HG02840 (cell line): Measurements from ENCODE around the gene BET1L.
"Not testable (repeated sequence)": the region's sequence is repeated elsewhere in the genome, so short reads cannot be mapped to it uniquely, and the experiment has no call there.

ENCODE experiments used
- ATAC-seq: cut with Tn5 transposase; IDR thresholded peaks from one replicate; pipeline ENCODE4 v1.9.1; 2021; ENCODE audit warnings: mild to moderate bottlenecking, moderate library complexity, moderate number of reproducible peaks; ENCODE audit not compliant: unreplicated experiment, low FRiP score

Gene BET1L

DNA sequence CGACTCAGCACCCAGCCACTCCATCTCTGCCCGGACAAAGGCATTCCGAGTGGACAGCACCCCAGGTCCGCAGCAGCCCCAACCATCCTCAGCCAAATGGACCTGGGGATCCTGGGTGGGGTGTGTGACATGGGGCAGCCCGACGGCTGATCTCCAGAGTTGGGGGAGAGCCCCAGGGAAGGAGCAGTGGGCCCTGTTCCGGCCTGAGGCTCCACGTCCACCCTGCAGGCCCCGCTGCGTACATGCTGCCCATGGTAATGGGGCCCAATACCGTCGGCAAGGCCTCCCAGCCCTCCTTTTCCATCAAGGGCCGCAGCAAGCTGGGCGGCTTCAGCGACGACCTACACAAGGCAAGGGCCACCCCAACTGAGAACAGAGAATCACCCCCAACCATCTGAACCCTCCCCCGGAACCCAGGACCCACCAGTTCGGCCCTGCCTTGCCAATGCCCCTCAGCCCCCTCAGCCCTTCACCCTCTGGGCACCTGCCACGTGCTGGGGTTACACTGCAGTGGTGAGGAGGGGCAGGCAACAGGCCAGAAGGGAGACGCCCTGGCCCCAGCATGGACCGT, 8.9 kb downstream of the BET1L start:
- ATAC-seq: no peak

DNA sequence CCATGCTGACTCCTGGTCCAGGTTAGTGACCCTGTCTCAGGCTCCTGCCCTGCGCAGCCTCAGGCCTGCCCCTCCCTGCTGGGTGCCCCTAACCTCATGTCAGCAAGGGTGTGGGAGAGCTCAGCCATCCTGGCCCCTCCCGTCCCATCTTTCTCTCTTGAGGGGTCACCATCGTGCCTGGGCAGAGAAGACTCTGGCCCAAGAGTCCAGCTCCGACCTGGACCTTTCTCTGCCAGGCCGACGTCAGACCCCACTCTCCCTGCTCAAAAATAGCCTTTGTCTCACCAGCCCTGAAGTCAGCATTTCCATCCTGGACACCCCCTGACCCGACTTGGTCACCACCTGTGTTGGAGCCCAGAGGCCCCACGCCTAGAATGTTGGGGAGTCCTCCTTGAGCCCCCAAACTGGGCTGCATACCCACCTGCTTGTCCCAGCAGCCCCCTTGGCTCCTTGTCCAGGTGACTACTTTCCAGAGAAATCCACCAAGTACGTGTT, 9.4 kb downstream of the BET1L start:
- ATAC-seq: no peak

DNA sequence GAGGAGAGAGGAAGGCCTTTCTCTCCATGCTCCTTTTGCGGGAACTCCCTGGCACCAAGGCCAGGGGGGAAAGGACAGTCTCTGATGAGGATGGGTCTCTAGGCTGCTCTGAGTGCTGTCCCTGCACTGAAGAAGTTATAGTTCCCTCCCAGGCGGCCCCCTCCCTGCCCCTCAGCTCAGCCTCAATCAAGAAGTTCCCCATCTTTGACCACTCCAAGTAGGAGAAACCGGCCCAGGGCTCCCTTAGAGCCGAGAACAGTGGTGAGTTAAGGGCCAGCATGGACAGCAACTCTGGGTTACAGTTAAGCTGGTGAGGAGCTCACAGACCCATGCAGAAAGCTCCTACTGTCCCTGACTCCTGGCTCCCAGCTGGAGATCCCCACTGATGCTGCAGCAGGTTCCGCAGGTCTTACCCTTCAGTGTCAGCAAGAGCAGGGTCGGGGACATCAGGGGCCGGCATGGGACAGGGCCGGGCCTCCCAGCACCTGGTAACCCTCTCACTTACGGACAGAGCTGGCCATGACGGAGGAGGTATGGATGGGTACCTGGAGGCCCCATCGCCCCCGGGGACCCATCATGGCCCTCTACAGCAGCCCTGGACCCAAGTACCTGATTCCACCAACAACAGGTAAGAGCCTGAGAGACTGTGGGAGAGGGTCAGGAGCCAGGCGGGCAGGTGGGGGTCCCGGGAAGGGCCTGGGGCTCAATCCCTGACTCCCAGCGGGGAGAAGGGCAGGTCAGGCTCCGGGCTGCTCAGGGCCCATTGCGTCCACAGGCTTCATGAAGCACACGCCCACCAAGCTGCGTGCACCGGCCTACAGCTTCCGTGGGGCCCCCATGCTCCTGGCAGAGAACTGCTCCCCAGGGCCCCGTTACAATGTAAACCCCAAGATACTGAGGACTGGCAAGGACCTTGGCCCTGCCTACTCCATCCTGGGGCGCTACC, 10.1 kb downstream of the BET1L start:
- no peak for ATAC-seq

DNA sequence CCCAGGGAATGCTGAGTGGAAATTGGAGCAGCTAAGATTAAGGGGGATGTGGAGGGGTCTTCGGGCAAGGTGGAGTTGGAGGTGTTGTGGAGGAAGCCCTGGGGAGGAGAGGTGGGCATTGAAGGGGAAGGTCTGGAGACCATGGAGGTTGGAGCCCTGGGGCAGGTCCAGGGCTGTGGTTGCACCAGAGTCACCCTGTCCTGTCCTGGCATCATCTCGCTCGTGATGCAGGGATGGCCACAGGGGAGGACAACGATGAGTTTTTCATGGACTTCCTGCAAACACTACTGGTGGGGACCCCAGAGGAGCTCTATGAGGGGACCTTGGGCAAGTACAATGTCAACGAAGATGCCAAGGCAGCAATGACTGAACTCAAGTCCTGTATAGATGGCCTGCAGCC, 13.7 kb downstream of the BET1L start:
- not testable (repeated sequence) for ATAC-seq

DNA sequence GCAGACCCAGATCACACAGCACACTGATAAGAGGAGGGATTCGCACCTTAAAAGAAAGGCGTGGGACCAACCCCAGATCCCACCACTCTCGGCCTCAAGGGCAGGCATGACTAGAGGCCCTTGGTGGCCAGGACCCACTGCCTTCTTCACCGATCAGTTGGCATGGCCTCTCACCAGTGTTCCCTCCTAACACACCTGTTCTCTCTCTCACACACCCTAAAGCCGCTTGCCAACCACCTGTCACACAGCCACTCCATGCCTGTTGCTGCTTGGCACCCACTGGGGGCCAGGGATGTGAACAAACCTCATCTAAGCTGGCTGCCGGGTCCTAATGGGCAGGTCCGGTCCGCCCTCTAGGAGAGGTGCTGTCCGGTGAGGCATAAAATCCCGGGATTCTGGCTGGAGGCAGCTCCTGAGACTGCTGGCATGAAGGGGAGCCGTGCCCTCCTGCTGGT, 14.5 kb downstream of the BET1L start, which contains the start of gene SCGB1C1:
Gene SCGB1C1, plus strand, starts transcription at position 405 of the 455 bp plus-strand sequence. Its CDS starts 22 bp downstream, at position 427.
- ATAC-seq: not testable (repeated sequence)

DNA sequence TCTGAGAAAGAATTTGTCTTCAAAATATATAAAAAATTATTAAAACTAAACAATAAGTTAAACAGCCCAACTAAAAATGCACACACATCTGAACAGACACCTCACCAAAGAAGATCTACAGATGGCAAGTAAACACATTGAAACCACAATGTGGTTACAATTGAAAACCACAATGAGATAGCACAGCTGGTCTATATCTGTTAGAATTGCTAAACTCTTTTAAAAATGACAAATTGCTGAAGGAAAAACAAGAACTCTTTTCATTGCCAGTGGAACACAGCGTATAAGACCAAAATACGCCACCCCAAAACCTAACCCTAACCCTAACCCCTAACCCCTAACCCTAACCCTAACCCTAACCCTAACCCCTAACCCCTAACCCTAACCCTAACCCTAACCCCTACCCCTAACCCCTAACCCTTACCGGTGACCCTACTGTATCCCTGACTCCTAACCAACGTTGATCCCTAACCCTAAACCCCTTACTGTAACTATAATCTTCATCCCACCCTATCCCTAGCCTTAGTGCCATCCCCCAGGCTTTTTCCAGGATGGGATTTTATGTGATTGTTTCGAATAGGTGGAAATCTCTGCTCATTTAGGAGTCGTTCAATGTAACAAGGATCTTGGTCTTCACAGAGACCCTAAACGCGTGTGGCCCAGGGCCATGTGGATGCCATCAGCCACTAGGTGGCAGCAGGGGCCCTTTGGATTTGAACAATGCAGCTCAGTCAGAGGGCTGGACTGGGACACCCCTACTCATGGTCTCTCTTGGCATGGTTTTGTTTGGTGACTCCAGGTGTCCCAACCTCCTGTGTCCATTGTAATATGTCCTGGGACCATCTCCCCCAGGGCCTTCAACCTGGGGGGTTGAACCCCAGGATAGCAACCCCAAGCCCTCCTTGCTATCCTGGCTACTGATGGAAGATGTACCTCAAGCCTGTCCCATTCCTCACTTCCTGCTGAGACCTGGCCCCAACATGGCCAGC, 15.4 kb downstream of the BET1L start:
- ATAC-seq: not testable (repeated sequence)

DNA sequence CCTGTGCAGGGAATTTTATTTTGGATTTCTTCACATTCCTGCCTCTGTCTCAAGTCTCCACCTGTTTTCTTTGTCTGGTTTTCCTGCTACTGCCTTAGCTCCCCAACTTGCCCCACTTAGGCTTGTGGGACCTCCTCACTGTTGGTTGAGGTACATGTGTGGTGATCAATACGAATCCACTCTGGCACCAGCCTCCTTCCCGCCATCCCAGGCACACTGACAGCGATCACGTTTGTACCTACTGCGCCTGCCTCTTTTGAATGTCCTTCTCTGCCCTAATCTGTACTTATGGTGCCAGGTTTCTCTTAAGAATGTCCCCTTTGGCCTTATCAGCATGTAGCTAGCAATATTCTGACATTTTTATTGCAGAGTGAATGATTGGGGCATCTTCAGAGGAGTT, 16.7 kb downstream of the BET1L start:
- not testable (repeated sequence) for ATAC-seq

DNA sequence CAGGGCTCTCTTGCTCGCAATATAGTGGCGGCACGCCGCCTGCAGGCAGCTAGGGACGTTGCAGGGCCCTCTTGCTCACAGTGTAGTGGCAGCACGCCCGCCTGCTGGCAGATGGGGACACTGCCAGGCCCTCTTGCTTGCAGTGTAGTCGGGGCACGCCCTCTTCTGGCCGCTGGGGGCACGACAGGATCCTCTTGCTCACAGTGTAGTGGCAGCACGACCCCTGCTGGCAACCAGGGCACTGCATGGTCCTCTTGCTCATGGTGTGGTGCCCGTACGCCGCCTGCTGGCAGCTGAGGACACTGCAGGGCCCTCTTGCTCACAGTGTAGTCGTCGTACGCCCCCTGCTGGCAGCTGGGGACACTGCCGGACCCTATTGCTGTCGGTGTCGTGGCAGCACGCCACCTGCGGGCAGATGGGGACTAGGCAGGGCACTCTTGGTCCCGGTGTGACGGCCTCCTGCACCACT, 17.3 kb downstream of the BET1L start:
- peak; percentile 65 for ATAC-seq

DNA sequence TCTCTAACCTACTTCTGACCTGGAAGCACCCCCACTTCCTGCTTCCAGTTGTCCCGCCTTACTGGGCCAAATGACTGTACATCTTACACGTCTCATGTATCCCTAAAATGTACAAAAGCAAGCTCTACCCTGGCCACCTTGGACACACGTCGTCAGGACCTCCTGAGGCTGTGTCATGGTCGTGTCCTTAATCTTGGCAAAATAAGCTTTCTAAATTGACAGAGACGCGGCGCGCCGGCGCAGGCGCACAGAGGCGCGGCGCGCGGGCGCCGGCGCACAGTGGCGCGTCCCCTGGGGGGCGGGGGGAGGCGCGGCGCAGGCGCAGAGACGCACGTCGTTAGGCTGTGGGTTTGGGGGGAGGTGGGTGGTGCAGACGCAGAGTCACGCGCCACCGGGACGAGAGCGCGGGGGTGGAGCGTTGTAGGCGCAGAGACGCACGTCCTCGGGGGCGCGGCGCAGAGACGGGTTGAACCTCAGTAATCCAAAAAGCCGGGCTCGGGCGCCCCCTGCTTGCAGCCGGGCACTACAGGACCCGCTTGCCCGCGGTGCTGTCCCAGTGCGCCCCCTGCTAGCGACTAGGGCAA, 17.9 kb downstream of the BET1L start:
- peak; percentile 12 for ATAC-seq

DNA sequence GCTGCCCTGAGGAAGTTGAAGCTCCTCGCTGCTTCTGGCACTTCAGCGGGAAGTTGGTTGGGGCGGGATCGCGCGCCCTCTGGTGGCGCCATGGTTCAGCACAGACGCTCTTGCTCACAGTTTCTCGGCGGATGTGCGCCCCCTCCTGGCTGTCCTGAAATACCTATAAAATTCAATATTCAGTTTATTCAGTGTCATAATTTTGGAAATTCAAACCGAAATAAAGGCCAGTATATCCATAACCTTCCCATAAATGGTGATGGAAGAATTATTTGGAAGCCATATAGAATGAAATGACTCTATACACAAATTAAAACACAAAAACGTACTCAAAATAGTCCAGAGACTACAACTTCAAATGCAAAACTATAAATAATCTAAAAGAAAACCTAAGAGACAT, 27.0 kb downstream of the BET1L start:
- not testable (repeated sequence) for ATAC-seq
